Measurements from ENCODE around the gene EYS. TPM values are rescaled to one million over a fixed set of nuclear protein-coding genes. Genes with fewer than 3 reads are reported as not detected.
"Not testable (repeated sequence)": the region's sequence is repeated elsewhere in the genome, so short reads cannot be mapped to it uniquely, and the experiment has no call there.

EYS gene
- total RNA-seq, 1 experiment from 2014 or later: not detected

DNA sequence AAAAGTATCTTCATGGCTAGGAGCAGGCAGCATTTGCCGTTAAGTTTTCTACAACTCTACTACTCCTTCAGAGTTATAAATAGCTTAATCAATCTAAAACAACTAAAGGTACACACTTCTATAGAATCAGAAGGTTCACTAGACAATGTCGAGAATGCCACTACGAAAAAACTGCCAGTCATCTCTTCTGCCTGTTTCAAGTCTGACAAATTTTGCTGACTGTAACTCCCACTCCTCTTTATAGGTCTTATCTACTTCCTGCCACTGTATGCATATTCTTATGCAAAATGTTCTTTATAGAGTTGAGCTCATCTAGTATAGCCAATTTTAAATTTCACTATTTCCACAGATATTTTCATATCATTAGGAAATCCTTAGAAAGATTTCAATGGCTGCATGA, 160.1 kb downstream of the EYS start:
- Histone ChIP-seq H3K9me3 (no peaks in the 10 kb centered on the region), H3K36me3 (no peaks in the 10 kb centered on the region), H3K4me3 (no peak overlapping the region), H3K27me3 (no peaks in the 10 kb centered on the region)
- no peak for DNase-seq

DNA sequence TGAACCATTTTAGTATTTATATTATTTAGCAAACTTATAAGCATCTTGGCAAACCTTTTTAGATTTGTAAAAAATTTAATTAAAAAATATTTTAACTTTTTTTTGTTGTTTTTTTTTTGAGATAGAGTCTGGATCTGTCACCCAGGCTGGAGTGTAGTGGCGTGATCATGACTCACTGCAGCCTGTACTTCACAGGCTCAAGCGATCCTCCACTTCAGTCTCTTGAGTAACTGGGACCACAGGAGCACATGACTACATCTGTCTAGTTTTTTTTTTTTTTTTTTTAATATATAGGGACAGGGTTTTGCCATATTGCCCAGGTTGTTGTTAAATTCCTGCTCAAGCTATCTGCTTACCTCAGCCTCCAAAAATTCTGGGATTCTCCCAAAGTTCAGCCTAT, 161.1 kb downstream of the EYS start:
- no peak for DNase-seq
- Histone ChIP-seq H3K9me3 (no peaks in the 10 kb centered on the region), H3K4me3 (no peak overlapping the region), H3K27me3 (no peaks in the 10 kb centered on the region), H3K36me3 (no peaks in the 10 kb centered on the region)

DNA sequence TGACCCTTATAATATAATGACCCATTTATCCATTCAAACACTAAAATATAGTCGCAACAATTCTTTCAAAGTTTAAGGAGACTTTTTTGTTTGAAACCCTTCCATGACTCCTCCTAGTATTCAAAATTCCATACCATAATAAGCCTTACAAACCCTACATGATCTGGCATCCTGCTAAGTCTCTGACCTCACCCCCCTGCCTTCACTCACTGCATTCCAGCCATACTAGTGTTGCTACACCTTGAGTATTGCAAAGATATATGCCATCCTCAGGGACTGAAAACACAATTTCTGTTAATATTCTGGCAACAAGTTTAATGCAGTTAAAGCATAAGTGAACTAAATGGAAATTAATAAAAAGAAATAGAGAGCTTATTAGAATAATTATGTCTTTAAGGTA, 168.4 kb downstream of the EYS start:
- Histone ChIP-seq H3K36me3 (no peaks in the 10 kb centered on the region), H3K9me3 (no peaks in the 10 kb centered on the region), H3K27me3 (no peaks in the 10 kb centered on the region), H3K4me3 (no peak overlapping the region)
- DNase-seq: no peak

DNA sequence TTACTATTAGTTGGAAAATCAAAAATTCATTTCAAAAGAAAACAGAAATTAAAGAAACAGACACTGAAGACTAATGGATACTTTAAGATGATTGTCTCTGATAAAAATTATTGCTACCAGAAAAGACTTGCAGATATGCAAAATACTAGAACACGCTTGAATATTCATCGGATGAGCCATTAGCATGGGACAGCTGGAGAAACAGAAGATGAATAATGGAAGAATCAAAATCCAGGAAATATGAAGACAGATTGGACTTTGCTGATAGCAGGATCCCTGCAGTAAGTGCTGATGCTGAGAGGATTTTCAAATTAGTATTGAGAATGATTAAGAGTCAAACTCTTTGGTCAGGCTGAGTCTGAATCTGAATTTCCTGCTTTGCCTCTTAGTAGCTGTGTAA, 169.4 kb downstream of the EYS start:
- H3K36me3 ChIP-seq: no peaks in the 10 kb centered on the region
- no peaks in the 10 kb centered on the region for H3K9me3 ChIP-seq
- H3K4me3 ChIP-seq: no peak overlapping the region
- H3K27me3 ChIP-seq: no peaks in the 10 kb centered on the region
- no peak for DNase-seq

DNA sequence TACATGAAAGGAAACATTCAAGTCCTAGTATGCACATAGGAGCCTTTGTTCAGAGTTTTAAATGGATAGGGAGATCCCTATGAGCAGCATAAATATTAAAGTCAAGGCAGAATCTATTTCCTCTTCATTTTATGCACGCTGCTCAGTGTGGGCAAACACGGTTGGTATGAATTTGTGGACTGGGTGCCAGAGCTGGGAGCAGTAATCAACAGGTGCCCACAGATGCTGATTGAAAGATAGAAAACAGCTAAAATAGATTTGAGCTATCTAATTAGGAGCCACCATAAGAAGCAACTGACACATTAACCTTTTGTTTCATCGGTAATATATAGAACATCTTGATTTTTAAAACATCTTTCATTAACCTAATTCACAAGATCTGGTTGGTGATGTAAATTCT, 175.5 kb downstream of the EYS start:
- no peak for DNase-seq
- Histone ChIP-seq H3K9me3 (no peaks in the 10 kb centered on the region), H3K36me3 (no peaks in the 10 kb centered on the region), H3K4me3 (no peak overlapping the region), H3K27me3 (no peaks in the 10 kb centered on the region)

DNA sequence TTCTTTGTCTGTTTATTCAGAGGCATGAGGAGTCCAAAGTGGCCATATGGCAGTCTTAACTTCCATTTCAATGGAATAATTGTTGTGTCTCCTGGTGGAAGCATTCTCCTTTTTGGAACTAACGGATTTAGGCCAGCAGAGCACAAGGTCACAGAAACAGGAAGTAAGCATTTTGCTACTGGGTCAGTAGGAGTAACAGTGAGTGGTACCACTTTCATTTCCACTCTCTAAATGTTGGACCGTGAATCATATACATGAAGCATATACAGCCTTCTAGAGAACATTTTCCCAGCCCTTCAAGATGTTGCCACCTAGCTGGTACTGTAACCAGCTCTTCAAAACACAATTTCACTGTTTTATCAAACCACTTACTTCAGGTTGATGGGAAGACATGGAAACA, 182.8 kb downstream of the EYS start:
- Histone ChIP-seq H3K36me3 (no peaks in the 10 kb centered on the region), H3K4me3 (no peak overlapping the region), H3K27me3 (no peaks in the 10 kb centered on the region), H3K9me3 (no peaks in the 10 kb centered on the region)
- DNase-seq: no peak

DNA sequence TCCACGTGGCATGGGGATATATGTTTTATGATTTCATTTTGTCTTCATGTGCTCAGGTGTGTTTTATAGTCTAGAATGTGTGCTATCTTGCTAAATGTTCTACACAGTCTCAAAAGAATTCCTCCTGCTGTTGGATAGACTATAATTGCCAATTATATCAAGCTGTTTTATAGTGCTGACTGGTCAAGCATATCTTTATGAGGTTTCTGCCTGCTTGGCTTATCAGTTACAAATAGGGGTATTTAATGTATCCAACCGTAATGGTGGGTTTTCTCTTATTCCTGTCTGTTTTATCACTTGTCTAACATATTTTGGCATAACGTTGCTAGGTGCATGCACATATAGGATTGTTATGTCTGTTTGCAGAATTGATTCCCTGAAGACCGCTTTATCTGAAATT, 201.3 kb downstream of the EYS start:
- DNase-seq: no peak
- H3K4me3 ChIP-seq: no peak overlapping the region
- H3K27me3 ChIP-seq: no peaks in the 10 kb centered on the region
- H3K9me3 ChIP-seq: no peaks in the 10 kb centered on the region
- H3K36me3 ChIP-seq: no peaks in the 10 kb centered on the region

DNA sequence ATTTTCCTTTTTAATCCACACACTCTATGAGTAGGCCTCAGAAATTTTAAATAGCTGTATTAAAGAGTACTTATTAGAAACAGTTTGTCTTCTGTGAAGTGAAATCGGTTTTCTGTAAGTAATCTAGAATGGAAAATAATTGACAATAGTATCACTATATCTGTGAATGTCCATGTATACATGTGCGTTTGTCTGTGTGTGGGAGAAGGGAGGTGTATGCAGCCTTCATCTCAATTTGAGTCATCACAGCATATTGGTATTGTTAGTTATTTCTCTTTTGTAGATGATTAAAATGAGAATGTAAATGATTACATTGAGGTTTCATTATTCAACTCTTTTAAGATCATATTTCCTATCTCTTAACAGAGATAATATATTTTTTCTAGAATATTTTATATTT, 206.0 kb downstream of the EYS start:
- no peaks in the 10 kb centered on the region for H3K36me3 ChIP-seq
- no peak for DNase-seq
- H3K27me3 ChIP-seq: no peaks in the 10 kb centered on the region
- H3K4me3 ChIP-seq: no peak overlapping the region
- no peaks in the 10 kb centered on the region for H3K9me3 ChIP-seq

DNA sequence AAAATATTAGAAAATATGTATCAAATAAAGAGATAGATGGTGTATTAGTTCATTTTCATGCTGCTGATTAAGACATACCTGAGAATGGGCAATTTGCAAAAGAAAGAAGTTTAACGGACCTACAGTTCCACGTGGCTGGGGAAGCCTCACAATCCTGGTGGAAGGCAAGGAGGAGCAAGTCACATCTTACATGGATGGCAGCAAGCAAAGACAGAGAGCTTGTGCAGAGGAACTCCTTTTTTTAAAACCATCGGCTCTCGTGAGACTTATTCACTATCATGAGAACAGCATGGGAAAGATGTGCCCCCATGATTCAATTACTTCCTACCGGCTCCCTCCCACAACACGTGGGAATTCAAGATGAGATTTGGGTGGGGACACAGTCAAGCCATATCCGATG, 223.4 kb downstream of the EYS start:
- not testable (repeated sequence) for H3K4me3 ChIP-seq, H3K27me3 ChIP-seq, DNase-seq, H3K36me3 ChIP-seq, H3K9me3 ChIP-seq

DNA sequence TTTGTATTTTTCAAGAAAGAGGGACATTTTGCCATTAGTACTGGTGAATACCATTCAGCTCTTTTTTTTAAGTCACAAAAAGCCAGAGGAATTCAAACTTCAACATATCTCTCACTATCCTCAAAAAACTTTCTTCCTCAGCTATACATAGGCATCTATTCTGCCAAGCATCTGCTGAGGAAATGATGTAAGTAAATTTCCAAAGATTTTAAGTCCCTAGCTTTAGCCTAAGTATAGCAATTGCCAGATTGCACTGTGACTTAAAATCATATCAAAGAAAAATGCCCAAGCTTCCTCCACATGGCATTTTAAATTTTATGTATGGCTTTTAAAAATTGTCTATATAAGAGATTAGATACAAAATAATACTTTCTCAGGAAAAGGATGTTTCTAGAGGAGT, 237.4 kb downstream of the EYS start:
- H3K27me3 ChIP-seq: no peaks in the 10 kb centered on the region
- no peak for DNase-seq

DNA sequence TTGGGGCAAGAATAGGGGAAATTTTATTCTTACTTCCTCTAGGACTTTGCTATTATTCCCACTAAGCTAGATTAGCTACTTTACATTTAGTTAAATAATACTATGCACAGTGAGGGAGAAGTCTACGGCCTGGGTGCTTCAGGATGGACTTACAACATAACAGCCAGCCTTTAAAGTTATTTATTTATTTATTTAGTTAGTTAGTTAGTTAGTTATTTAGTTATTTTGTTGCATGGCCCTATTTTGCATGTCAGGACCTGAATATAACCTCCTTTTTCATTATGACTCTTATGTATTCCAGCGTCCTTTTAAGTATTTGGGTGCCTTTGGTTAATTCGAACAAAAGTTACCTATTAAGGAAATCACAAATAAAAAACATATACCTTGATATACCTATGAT, 238.7 kb downstream of the EYS start:
- Histone ChIP-seq H3K36me3 (no peaks in the 10 kb centered on the region), H3K4me3 (no peak overlapping the region), H3K27me3 (no peaks in the 10 kb centered on the region), H3K9me3 (no peaks in the 10 kb centered on the region)
- DNase-seq: no peak

More for the DNA sequence above, 237.4 kb downstream of the EYS start:
- no peaks in the 10 kb centered on the region for H3K9me3 ChIP-seq
- H3K36me3 ChIP-seq: no peaks in the 10 kb centered on the region
- H3K4me3 ChIP-seq: no peak overlapping the region

DNA sequence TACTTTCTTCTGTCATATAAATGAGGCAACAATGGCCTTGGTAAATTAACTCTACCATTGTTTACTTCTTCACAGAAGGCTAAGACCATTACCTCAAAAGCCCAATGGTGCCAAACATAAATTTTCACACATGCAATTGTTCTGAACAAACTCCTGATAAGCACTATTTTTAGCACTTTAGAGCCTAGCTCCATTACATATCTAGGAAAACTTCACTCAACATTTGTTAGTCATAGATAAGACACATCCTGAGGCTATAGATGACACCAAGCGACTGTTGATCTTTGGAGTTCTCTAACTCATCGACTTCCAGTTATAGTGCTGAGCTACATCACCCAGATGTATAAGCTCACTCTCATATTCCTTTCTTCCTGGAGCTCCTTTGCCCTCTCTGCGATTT, 245.9 kb downstream of the EYS start:
- no peak overlapping the region for H3K4me3 ChIP-seq
- DNase-seq: no peak
- H3K36me3 ChIP-seq: no peaks in the 10 kb centered on the region
- H3K9me3 ChIP-seq: no peaks in the 10 kb centered on the region
- H3K27me3 ChIP-seq: no peaks in the 10 kb centered on the region

DNA sequence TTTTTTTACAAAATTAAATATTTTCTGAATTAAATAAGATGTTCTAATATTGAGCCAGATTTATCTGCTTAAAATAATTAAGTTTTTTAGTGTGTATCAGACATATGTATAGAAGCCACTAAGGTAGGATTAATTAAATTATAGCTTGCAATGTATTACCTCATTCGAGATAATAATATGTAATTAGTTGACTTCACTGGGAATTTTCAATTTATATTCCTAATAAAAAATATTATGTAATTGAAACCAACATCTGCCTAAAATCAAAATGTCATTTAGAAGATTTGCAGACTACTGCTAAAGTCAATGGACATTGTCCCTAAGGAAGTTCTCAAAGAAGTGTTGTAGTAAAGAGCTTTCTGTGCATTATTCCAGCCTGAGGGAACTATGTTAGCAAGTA, 254.7 kb downstream of the EYS start:
- H3K27me3 ChIP-seq: no peaks in the 10 kb centered on the region
- no peak for DNase-seq
- no peaks in the 10 kb centered on the region for H3K9me3 ChIP-seq
- no peaks in the 10 kb centered on the region for H3K36me3 ChIP-seq
- no peak overlapping the region for H3K4me3 ChIP-seq

DNA sequence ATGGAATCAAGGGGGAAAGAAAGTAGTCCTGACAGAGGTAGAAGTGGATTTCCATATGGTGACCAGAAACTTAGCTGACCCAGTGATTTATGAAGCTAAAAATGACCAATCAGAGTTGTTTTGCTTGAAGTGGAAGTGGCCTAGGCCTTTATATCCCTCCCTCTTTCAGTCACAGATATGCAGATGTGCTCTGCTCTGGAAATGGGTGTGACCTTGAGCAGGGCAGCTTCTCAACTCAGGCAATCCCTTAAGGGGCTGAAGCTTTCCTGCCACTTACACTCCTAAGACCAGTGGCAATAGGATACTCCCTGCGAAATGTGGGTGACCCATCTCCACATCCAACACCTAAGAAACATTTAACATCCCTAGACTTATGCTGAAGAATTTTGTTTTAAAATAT, 256.6 kb downstream of the EYS start:
- no peak overlapping the region for H3K4me3 ChIP-seq
- no peak for DNase-seq
- H3K9me3 ChIP-seq: no peaks in the 10 kb centered on the region

DNA sequence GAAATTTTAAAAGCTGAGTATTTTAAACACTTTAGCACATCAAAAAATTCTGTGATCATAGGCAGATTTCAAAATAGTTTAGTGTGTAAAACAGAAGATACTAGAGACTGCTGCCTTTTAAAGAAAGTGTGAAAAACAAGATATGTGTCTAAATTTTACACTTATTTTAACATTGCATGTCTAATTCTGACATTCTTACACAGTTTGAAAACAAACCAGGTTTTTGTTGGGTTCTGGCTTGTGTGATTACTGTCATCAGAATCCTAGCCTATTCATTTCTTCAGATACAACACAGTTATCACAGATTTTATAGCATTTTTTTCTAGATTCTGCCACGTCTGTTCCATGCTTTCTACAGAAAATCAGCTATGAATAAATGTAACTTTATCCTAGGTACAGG, 257.1 kb downstream of the EYS start:
- no peaks in the 10 kb centered on the region for H3K9me3 ChIP-seq
- DNase-seq: no peak
- no peak overlapping the region for H3K4me3 ChIP-seq
- no peaks in the 10 kb centered on the region for H3K27me3 ChIP-seq
- H3K36me3 ChIP-seq: no peaks in the 10 kb centered on the region

More for the DNA sequence above, 256.6 kb downstream of the EYS start:
- Histone ChIP-seq H3K36me3 (no peaks in the 10 kb centered on the region), H3K27me3 (no peaks in the 10 kb centered on the region)

DNA sequence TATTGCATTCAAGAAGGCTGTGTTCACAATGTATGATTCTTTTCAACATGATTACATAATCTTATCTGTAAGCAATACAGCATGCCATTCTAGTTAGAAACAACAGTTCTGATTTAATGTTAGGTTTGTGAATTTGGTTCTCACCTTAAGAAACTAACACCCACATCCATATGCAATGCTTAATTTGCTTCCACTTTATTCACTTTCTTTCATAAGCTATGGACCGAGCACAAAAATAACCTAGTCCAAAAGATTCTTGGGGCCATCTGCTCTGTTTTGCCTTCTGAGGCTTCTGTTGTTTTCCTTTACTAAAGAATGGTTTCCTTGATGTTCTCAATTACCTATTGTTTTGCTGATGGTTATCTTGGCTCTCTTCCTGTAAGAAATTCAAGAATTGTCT, 258.2 kb downstream of the EYS start:
- Histone ChIP-seq H3K9me3 (no peaks in the 10 kb centered on the region), H3K27me3 (no peaks in the 10 kb centered on the region), H3K4me3 (no peak overlapping the region), H3K36me3 (no peaks in the 10 kb centered on the region)
- no peak for DNase-seq

DNA sequence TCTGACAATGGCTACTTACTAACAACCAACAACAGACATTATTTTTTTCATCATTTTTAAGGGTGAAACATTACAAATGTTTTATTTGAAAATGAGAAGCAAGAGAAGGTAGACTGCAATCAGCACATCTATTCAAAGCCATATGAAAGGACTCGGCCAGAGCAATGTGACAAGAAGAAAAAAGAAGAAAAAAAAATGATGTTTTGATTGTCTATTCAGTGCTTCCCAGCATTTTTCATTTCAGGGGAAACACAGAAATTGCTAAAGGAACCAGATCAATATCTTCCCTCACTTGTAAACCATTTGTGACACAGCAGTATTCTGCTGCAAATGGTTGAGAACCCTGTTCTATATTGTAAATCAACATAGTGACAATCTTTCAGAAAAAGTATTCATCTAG, 270.7 kb downstream of the EYS start:
- H3K27me3 ChIP-seq: no peaks in the 10 kb centered on the region
- no peak for DNase-seq
- H3K4me3 ChIP-seq: no peak overlapping the region
- no peaks in the 10 kb centered on the region for H3K9me3 ChIP-seq
- no peaks in the 10 kb centered on the region for H3K36me3 ChIP-seq

DNA sequence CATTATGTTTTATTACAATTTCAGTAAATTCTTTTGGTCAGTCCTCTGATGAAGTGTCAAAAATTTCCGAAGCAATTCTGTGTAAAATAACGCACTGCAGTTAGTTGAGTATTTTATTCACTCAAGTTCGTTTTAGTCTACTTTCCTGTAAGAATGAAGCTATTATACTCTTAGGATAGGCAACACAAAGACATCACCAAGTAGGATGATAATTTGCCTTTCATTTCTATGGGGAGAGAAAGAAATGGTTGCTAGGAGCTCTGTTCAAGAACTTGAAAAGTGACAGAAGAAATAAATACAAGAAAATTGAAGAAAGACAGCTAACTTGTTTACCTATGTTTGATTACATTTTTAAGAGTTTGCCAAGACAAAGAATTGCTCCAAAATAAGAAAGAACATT, 290.4 kb downstream of the EYS start:
- Histone ChIP-seq H3K9me3 (no peaks in the 10 kb centered on the region), H3K36me3 (no peaks in the 10 kb centered on the region), H3K4me3 (no peak overlapping the region), H3K27me3 (no peaks in the 10 kb centered on the region)
- no peak for DNase-seq

DNA sequence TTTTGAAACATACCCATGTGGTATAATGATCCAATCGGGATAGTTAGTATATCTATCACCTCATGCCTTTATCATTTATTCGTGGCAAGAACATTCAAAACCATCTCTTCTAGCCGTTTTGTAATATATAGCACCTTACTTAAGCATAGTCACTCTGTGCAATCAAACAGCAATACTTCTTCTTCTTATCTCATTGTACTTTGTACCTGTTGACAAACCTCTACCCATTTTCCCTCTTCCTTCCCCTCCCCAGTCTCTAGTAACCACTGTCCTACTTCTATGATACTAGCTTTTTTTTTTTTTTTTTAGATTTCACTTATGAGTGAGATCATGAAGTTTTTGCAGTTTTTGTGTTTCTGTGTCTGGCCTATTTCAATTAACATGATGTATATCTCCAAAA, 296.7 kb downstream of the EYS start:
- no peak for DNase-seq
- Histone ChIP-seq H3K9me3 (no peaks in the 10 kb centered on the region), H3K27me3 (no peaks in the 10 kb centered on the region), H3K4me3 (no peak overlapping the region), H3K36me3 (no peaks in the 10 kb centered on the region)
